H1 (cell line): ENCODE measurements around the gene ATP1A3. TPM values are rescaled to one million over a fixed set of nuclear protein-coding genes. Genes with fewer than 3 reads are reported as not detected.
A peak's percentile ranks its signal among the peaks of the same experiment; 100 is the strongest.

Source experiments
- CTCF ChIA-PET: fragments of 300-600 bp; sonication (Branson Sonifier 250); formaldehyde crosslinking; loops from one replicate; lab custom pipeline; 2021; ENCODE audit not compliant: partially characterized antibody; lab: Charles Lee
- POLR2A ChIA-PET: fragments of 300-600 bp; sonication (Branson Sonifier 250); formaldehyde crosslinking; loops from one replicate; lab custom pipeline; 2021; ENCODE audit warnings: inconsistent platforms; ENCODE audit not compliant: partially characterized antibody; lab: Charles Lee
- DNase-seq, 2 experiments: peaks; one replicate each; pipeline versions ENCODE4 v3.0.0 to v3.0.0-alpha.2; 2010 to 2022; ENCODE audit warnings: low spot score in 2 of 2, low read depth in 1 of 2, mixed read lengths in 1 of 2
- FAIRE-seq: peaks from 2 replicates; lab custom pipeline; 2011; peaks lifted over from hg19 to GRCh38; lab: Jason Lieb, UNC
- H2AFZ ChIP-seq: 2 replicates; pipeline ENCODE4 v1.8.1; 2012; ENCODE audit warnings: low read length, inconsistent platforms
- H2AK5ac ChIP-seq: 2 replicates; pipeline ENCODE4 v1.6.1; 2013; ENCODE audit warnings: low read depth, low read length
- H2BK120ac ChIP-seq: replicated peaks from 2 replicates; pipeline ENCODE3; 2013; ENCODE audit warnings: low read depth, low read length, inconsistent platforms
- H2BK12ac ChIP-seq: 2 replicates; pipeline ENCODE4 v1.6.1; 2013; ENCODE audit warnings: low read depth, low read length
- H2BK15ac ChIP-seq: 2 replicates; pipeline ENCODE4 v1.6.1; 2013; ENCODE audit warnings: low read length
- H2BK20ac ChIP-seq: 2 replicates; pipeline ENCODE4 v1.6.1; 2013; ENCODE audit warnings: low read length
- H2BK5ac ChIP-seq: 2 replicates; pipeline ENCODE4 v1.6.1; 2013; ENCODE audit warnings: low read depth, low read length
- H3K14ac ChIP-seq: 2 replicates; pipeline ENCODE4 v1.6.1; 2013; ENCODE audit warnings: inconsistent platforms; ENCODE audit not compliant: insufficient read length
- H3K18ac ChIP-seq: 2 replicates; pipeline ENCODE4 v1.6.1; 2013; ENCODE audit warnings: low read length; ENCODE audit errors: extremely low read depth
- H3K23ac ChIP-seq: 2 replicates; pipeline ENCODE4 v1.6.1; 2013; ENCODE audit warnings: inconsistent platforms; ENCODE audit not compliant: insufficient read length
- H3K23me2 ChIP-seq: 2 replicates; pipeline ENCODE4 v1.6.1; 2013; ENCODE audit warnings: low read depth, low read length
- H3K27ac ChIP-seq: 2 replicates; pipeline ENCODE4 v1.6.1; 2011; ENCODE audit warnings: low read depth, low read length, inconsistent platforms
- H3K27me3 ChIP-seq, 4 experiments: replicated peaks in 1 of 4; 1 replicate in 1 of 4; 2 replicates in 3 of 4; pipeline versions ENCODE4 v1.6.1 to v1.8.1; 2011 to 2013; ENCODE audit warnings: low read length in 3 of 4, mild to moderate bottlenecking in 3 of 4, inconsistent platforms in 2 of 4, mixed read lengths in 2 of 4, moderate library complexity in 1 of 4; ENCODE audit not compliant: control insufficient read depth in 3 of 4, insufficient read depth in 3 of 4; ENCODE audit errors: extremely low read depth in 1 of 4
- H3K36me3 ChIP-seq, 4 experiments: 2 replicates each; pipeline versions ENCODE4 v1.6.1 to v1.8.1; 2011 to 2013; ENCODE audit warnings: mild to moderate bottlenecking in 4 of 4, low read length in 3 of 4, moderate library complexity in 2 of 4, control low read depth in 1 of 4, inconsistent platforms in 1 of 4; ENCODE audit not compliant: insufficient read depth in 4 of 4, control insufficient read depth in 2 of 4
- H3K4ac ChIP-seq: replicated peaks from 2 replicates; pipeline ENCODE3; 2013; ENCODE audit warnings: low read length, low read depth, mixed read lengths, inconsistent platforms; ENCODE audit not compliant: insufficient read length
- H3K4me1 ChIP-seq, 4 experiments: replicated peaks in 1 of 4; 1 replicate in 1 of 4; 2 replicates in 3 of 4; pipeline versions ENCODE4 v1.6.1 to v1.8.1; 2011 to 2013; ENCODE audit warnings: low read length in 3 of 4, inconsistent platforms in 2 of 4, mixed read lengths in 1 of 4; ENCODE audit not compliant: insufficient read depth in 4 of 4, control insufficient read depth in 3 of 4
- H3K4me2 ChIP-seq, 2 experiments: 2 replicates each; pipeline versions ENCODE4 v1.6.1 to v1.8.1; 2011 to 2013; ENCODE audit warnings: low read depth in 2 of 2, low read length in 2 of 2, control low read depth in 1 of 2, inconsistent platforms in 1 of 2, mild to moderate bottlenecking in 1 of 2; ENCODE audit not compliant: insufficient read depth in 1 of 2
- H3K4me3 ChIP-seq, 4 experiments: fragments of 200-600, 300-600 bp in 1 of 4; sonication (generic), shearing (Covaris generic), sonication (Bioruptor Twin) in 1 of 4; 2 replicates each; pipeline versions ENCODE4 v1.5.1 to v1.8.1; 2011 to 2016; ENCODE audit warnings: low read length in 4 of 4, low read depth in 3 of 4, control low read depth in 2 of 4, inconsistent platforms in 2 of 4, mild to moderate bottlenecking in 2 of 4, mixed read lengths in 1 of 4, moderate library complexity in 1 of 4; ENCODE audit not compliant: insufficient read depth in 2 of 4; ENCODE audit errors: extremely low read depth in 1 of 4
- H3K56ac ChIP-seq: replicated peaks from 2 replicates; pipeline ENCODE3; 2013; ENCODE audit warnings: low read depth, mild to moderate bottlenecking, mixed read lengths, low read length, inconsistent platforms; ENCODE audit not compliant: insufficient read length
- H3K79me1 ChIP-seq: 2 replicates; pipeline ENCODE4 v1.6.1; 2013; ENCODE audit warnings: low read depth, low read length, control low read depth
- H3K79me2 ChIP-seq, 2 experiments: 2 replicates each; pipeline versions ENCODE4 v1.6.1 to v1.8.1; 2012 to 2013; ENCODE audit warnings: low read length in 2 of 2, mild to moderate bottlenecking in 2 of 2, inconsistent platforms in 1 of 2; ENCODE audit not compliant: insufficient read depth in 2 of 2, control insufficient read depth in 1 of 2
- H3K9ac ChIP-seq, 4 experiments: replicated peaks in 1 of 4; 1 replicate in 1 of 4; 2 replicates in 3 of 4; pipeline versions ENCODE4 v1.6.1 to v1.8.1; 2011 to 2013; ENCODE audit warnings: low read depth in 3 of 4, low read length in 3 of 4, control low read depth in 2 of 4, mild to moderate bottlenecking in 2 of 4, moderate library complexity in 2 of 4, inconsistent platforms in 1 of 4; ENCODE audit errors: extremely low read depth in 1 of 4
- H3K9me3 ChIP-seq, 2 experiments: 2 replicates each; pipeline versions ENCODE4 v1.6.1 to v1.8.1; 2012 to 2013; ENCODE audit warnings: mild to moderate bottlenecking in 2 of 2, moderate library complexity in 2 of 2, control low read depth in 1 of 2, inconsistent platforms in 1 of 2, low read depth in 1 of 2, low read length in 1 of 2, mixed read lengths in 1 of 2; ENCODE audit not compliant: insufficient read depth in 2 of 2
- H4K20me1 ChIP-seq, 2 experiments: replicated peaks in 1 of 2; 2 replicates each; pipeline versions ENCODE3 to v1.8.1; 2011 to 2013; ENCODE audit warnings: inconsistent platforms in 2 of 2, low read length in 2 of 2, mild to moderate bottlenecking in 1 of 2; ENCODE audit not compliant: insufficient read depth in 2 of 2, control insufficient read depth in 1 of 2
- H4K5ac ChIP-seq: 2 replicates; pipeline ENCODE4 v1.6.1; 2013; ENCODE audit warnings: low read length, low read depth, mixed read lengths, inconsistent platforms; ENCODE audit not compliant: insufficient read length
- H4K8ac ChIP-seq: 2 replicates; pipeline ENCODE4 v1.8.0; 2013; ENCODE audit warnings: mild to moderate bottlenecking, moderate library complexity, low read length, inconsistent platforms; ENCODE audit not compliant: insufficient read depth; ENCODE audit errors: extremely low read depth
- H4K91ac ChIP-seq: replicated peaks from 2 replicates; pipeline ENCODE3; 2013; ENCODE audit warnings: low read length, mixed read lengths, inconsistent platforms; ENCODE audit not compliant: insufficient read length
- CBX5 ChIP-seq: fragments of 300-800, 300-1000 bp; sonication (generic); IDR thresholded peaks from 2 replicates; pipeline ENCODE4 v1.7.1; 2016; ENCODE audit warnings: antibody characterized with exemption, low read length, low read depth
- CBX8 ChIP-seq: fragments of 300-800, 300-1000 bp; sonication (generic); IDR thresholded peaks from 2 replicates; pipeline ENCODE4 v1.7.1; 2016; ENCODE audit warnings: low read depth, low read length, borderline replicate concordance
- GABPA ChIP-seq: IDR thresholded peaks from 2 replicates; pipeline ENCODE4 v1.6.1; 2011; ENCODE audit warnings: mild to moderate bottlenecking, low read length, moderate library complexity, borderline replicate concordance; ENCODE audit not compliant: insufficient read depth
- GTF2F1 ChIP-seq: IDR thresholded peaks from 2 replicates; pipeline ENCODE4 v1.6.1; 2012; ENCODE audit warnings: low read depth, low read length, improper control_type of control experiment, borderline replicate concordance
- JUN ChIP-seq: IDR thresholded peaks from 2 replicates; pipeline ENCODE4 v1.6.1; 2011; ENCODE audit warnings: low read depth, mild to moderate bottlenecking, improper control_type of control experiment, low read length
- MAX ChIP-seq: IDR thresholded peaks from 2 replicates; pipeline ENCODE4 v1.6.1; 2012; ENCODE audit warnings: inconsistent platforms
- NRF1 ChIP-seq: IDR thresholded peaks from 2 replicates; pipeline ENCODE4 v1.6.1; 2011; ENCODE audit warnings: mild to moderate bottlenecking, low read depth, low read length, improper control_type of control experiment
- POU5F1 ChIP-seq: IDR thresholded peaks from 2 replicates; pipeline ENCODE4 v1.6.1; 2011; ENCODE audit warnings: low read depth, mild to moderate bottlenecking, low read length, moderate library complexity
- RAD21 ChIP-seq, 2 experiments: IDR thresholded peaks in 1 of 2; conservative IDR thresholded peaks in 1 of 2; 2 replicates each; pipeline ENCODE4 v1.6.1; 2011; ENCODE audit warnings: low read depth in 2 of 2, low read length in 2 of 2, improper control_type of control experiment in 1 of 2, inconsistent platforms in 1 of 2, mild to moderate bottlenecking in 1 of 2, moderate library complexity in 1 of 2
- SIN3A ChIP-seq, 2 experiments: IDR thresholded peaks in 1 of 2; conservative IDR thresholded peaks in 1 of 2; 2 replicates each; pipeline ENCODE4 v1.6.1; 2011 to 2012; ENCODE audit warnings: low read length in 2 of 2, improper control_type of control experiment in 1 of 2, low read depth in 1 of 2, mild to moderate bottlenecking in 1 of 2
- SIX5 ChIP-seq: IDR thresholded peaks from 2 replicates; pipeline ENCODE4 v1.6.1; 2011; ENCODE audit warnings: mild to moderate bottlenecking, low read depth, low read length
- SP4 ChIP-seq: IDR thresholded peaks from 2 replicates; pipeline ENCODE4 v1.6.1; 2012; ENCODE audit warnings: low read length, inconsistent platforms
- TBP ChIP-seq: IDR thresholded peaks from 2 replicates; pipeline ENCODE4 v1.6.1; 2011; ENCODE audit warnings: low read depth, low read length, improper control_type of control experiment
- WGBS, 2 experiments: shearing (Covaris generic) in 1 of 2; methylation state at CpG; one replicate each; pipeline versions ENCODE4 v1.1.6 to v1.1.7; 2013 to 2015; ENCODE audit warnings: low lambda C conversion rate in 2 of 2, mixed read lengths in 2 of 2, inconsistent platforms in 1 of 2, low coverage in 1 of 2, missing lambda C conversion rate in 1 of 2; ENCODE audit not compliant: insufficient replicate concordance in 2 of 2, insufficient coverage in 1 of 2, insufficient read length in 1 of 2; ENCODE audit errors: extremely low coverage in 1 of 2, missing lambda C conversion rate in 1 of 2; 5-methylcytosine and 5-hydroxymethylcytosine counted together
- polyA plus RNA-seq, 7 experiments: library from polyadenylated mRNA; depleted of rRNA in 3 of 7; stranded (reverse) in 5 of 7; unstranded in 2 of 7; fragments of >200 nt in 5 of 7; fragments of 200-250 nt in 2 of 7; gene quantifications; 1 replicate in 5 of 7; 2 replicates in 1 of 7; 4 replicates in 1 of 7; pipeline versions ENCODE4 v1.2.1 to v1.2.3, GENCODE V29; 2011 to 2013; ENCODE audit warnings: missing spikeins in 2 of 7, mixed read lengths in 2 of 7
- total RNA-seq: library from RNA; stranded (reverse); fragmentation: NEBNext Ultra II Directional; extraction: Animal tissue kit (Norgen Biotek cat#: 25700); gene quantifications from 2 replicates; pipeline ENCODE4 v1.2.1, GENCODE V29; 2021

Gene ATP1A3
- total and polyA plus RNA-seq, 2 of the 8 experiments (the other 6 are each of a cell fraction or from before 2014, with no cell fraction given), result 11.1 to 41.2 TPM

GRCh38 chr19:42024622-42025111 lies 30.6 kb upstream of the ATP1A3 start:
- CTCF ChIA-PET, result interaction anchor here (0.8 to 3.3 kb wide), 9 partner anchors 10 to 78 kb away, joined by 3 to 21 read pairs (median 10); no protein-coding TSS in a partner anchor
- no peak overlapping the region for H2AFZ ChIP-seq

More at GRCh38 chr19:42024622-42025111, 30.6 kb upstream of the ATP1A3 start:
- Histone ChIP-seq H3K36me3 (peaks cover 2 to 11% (median 7%) of the 10 kb centered on the region in 4 experiments; a peak in 4 of 8 replicates), H2BK12ac (no peak overlapping the region), H3K4me3 (no peak overlapping the region), H2BK5ac (no peak overlapping the region), H2BK20ac (no peak overlapping the region), H3K9me3 (no peaks in the 10 kb centered on the region), H4K5ac (no peak overlapping the region), H3K27ac (no peak overlapping the region; the same call in 1 of the 2 replicates), H3K56ac (no peak overlapping the region), H3K18ac (no peak overlapping the region), H4K91ac (no peak overlapping the region), H2BK120ac (no peak overlapping the region), H3K23ac (no peak overlapping the region), H2BK15ac (no peak overlapping the region), H3K79me1 (no peaks in the 10 kb centered on the region), H2AK5ac (no peak overlapping the region), H3K4me1 (peaks cover 0 to 3% (median 0%) of the 10 kb centered on the region in 4 experiments; a peak in 3 of 7 replicates), H4K20me1 (peaks cover 2 to 3% of the 10 kb centered on the region in 2 experiments), H3K9ac (no peak overlapping the region), H3K27me3 (no peaks in the 10 kb centered on the region), H3K4me2 (no peak overlapping the region), H3K79me2 (no peaks in the 10 kb centered on the region), H3K4ac (no peak overlapping the region), H3K14ac (no peak overlapping the region), H3K23me2 (no peaks in the 10 kb centered on the region), H4K8ac (peak overlapping the region; percentile 35; the same call in 1 of the 2 replicates)
- no peak for TF ChIP-seq JUN
- TF ChIP-seq CBX5, result no peak
- no peak for TF ChIP-seq MAX
- TF ChIP-seq POU5F1, result no peak
- TF ChIP-seq SIX5, result no peak
- TF ChIP-seq SIN3A (conservative IDR thresholded peaks at IDR 0.05 in 1 of 2, IDR thresholded peaks at IDR 0.05 in 1 of 2; ENCODE audit: low read depth in 1 of 2, low read length in 2 of 2), result no peak
- TF ChIP-seq NRF1, result no peak
- TF ChIP-seq SP4, result no peak
- TF ChIP-seq CBX8, result no peak
- no peak for TF ChIP-seq GTF2F1
- TF ChIP-seq TBP, result no peak
- TF ChIP-seq GABPA, result no peak
- TF ChIP-seq RAD21 (IDR thresholded peaks at IDR 0.05 in 1 of 2, conservative IDR thresholded peaks at IDR 0.05 in 1 of 2; ENCODE audit: low read depth in 2 of 2, low read length in 2 of 2), result no peak
- FAIRE-seq (no peak), DNase-seq (no peak)
- 94% methylated on average over 12 of the region's 12 CpGs; no CpG with 5 or more reads in 1 of the 2 experiments for WGBS, 2 experiments
- POLR2A ChIA-PET, result no interaction called here
